AG04449 (cell line): ENCODE results near the gene NR2F6.
A peak's percentile ranks its signal among the peaks of the same experiment; 100 is the strongest.

Source experiments
- CTCF ChIA-PET: fragments of 350-600 bp; formaldehyde crosslinking; extraction: SDS; loops from one replicate; lab custom pipeline; 2021; ENCODE audit warnings: antibody characterized with exemption; lab: Yijun Ruan, JAX
- POLR2A ChIA-PET: fragments of 400-600, 350-600 bp; formaldehyde crosslinking; extraction: SDS; loops from one replicate; lab custom pipeline; 2020; ENCODE audit warnings: antibody characterized with exemption, inconsistent platforms; lab: Yijun Ruan, JAX
- DNase-seq: peaks from one replicate; pipeline ENCODE4 v3.0.0-alpha.2; 2010; ENCODE audit warnings: low read depth, low spot score
- H3K4me3 ChIP-seq: 2 replicates; pipeline ENCODE4 v1.5.1; 2011; ENCODE audit warnings: low read depth, mild to moderate bottlenecking, control low read depth, low read length
- CTCF ChIP-seq: IDR thresholded peaks from one replicate; pipeline ENCODE4 v1.5.1; 2011; ENCODE audit warnings: mild to moderate bottlenecking, moderate library complexity, low read length, control low read depth, inconsistent platforms; ENCODE audit not compliant: insufficient read depth; ENCODE audit errors: missing control alignments

NR2F6 gene

GRCh38 chr19:17236811-17237543 is 8.7 kb downstream of the NR2F6 start:
- TF ChIP-seq CTCF = no peak
- ChIA-PET CTCF (interaction anchor here (0.6 to 3.9 kb wide), 3 partner anchors 11 to 171 kb away, joined by 4 to 25 read pairs (median 6); partner anchors contain the start of gene OCEL1), POLR2A (interaction anchor here (1.3 kb wide), 1 partner anchor 11 kb away, joined by 4 read pairs; the partner anchor contains the start of gene OCEL1)
- no peak for DNase-seq
- no peak overlapping the region for H3K4me3 ChIP-seq

DNA sequence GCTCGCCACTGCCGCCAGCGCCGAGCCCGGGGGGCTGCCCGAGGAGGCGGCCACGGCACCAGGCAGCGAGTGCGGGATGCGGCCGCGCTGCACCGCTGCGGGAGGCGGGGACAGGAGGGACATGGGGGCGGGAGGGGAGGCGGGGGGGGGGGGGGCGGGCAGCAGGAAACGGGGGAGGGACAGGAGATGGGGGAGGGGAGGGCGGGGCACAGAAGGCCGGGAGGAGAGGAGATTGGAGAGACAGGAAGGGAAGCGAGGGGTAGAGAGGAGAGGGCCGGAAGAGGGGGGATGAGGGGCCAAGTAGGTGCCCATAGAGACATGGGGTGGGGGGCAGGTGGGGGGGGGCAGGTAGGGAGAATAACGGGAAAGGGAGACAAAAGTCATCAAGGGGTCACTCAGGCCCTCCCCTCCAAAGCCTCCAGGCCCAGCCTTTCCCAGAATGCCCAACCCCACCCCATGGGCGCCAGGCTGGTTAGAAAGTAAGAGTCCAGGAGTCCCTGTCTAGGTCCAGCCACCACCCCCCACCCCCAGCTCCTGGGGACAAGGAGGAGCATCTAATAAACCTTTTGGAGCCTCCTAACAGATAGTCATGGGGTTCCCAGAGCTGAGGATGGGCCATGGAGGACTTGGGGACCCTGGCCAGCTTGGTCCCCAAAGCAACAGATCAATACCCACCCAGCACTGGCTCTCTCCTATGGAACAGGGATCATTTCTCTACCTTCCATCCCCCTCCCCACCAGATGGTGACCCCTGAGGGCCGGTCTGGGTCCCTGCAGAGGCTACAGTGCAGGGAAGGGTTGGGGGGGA is 9.5 kb downstream of the NR2F6 start:
- ChIA-PET CTCF (interaction anchor here (1.0 to 3.9 kb wide), 11 partner anchors 8 to 171 kb away, joined by 3 to 25 read pairs (median 5); partner anchors contain the start of genes OCEL1, USE1 and USHBP1), POLR2A (interaction anchor here (0.9 to 1.3 kb wide), 3 partner anchors 10 to 21 kb away, joined by 4 to 12 read pairs (median 4); partner anchors contain the start of genes OCEL1 and USE1)
- peak overlapping the region; percentile 59 for H3K4me3 ChIP-seq
- TF ChIP-seq CTCF = no peak
- DNase-seq = no peak

DNA sequence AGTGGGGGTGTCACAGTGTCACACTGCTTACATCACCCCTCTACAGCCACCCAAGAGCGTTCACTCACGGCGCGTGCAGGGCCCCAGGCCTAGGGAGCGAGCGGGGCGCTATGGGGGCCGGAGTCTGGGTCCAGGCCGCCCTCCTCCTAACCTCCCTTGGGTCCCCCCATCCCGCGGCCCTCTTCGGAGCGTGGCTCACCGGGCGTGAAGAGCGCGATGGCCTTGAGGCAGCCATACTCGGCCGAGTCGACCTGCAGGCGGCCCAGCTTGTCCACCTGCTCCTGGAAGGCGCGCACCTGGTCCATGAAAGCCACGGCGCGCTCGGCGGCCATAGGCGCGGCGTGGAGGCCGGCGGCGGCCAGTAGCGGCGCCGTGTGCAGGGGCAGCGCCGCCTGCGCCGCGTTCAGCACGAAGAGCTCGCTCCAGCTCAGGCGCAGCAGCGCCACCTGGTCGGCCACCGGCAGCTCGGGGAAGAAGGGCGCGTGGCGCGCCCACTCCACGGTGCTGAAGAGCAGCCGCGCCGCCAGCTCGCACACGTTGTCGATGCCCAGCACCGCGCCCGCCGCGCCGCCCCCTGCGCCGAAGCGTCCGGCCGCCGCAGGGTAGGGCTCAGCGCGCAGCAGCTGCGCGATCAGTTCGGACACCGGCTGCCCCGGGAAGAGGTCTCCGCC is 10.3 kb downstream of the NR2F6 start:
- peak overlapping the region; percentile 59 for H3K4me3 ChIP-seq
- peak; percentile 69 for TF ChIP-seq CTCF
- ChIA-PET CTCF (interaction anchor here (1.0 to 3.9 kb wide), 11 partner anchors 9 to 170 kb away, joined by 3 to 25 read pairs (median 4); partner anchors contain the start of genes OCEL1, USE1 and USHBP1), POLR2A (interaction anchor here (0.9 to 1.3 kb wide), 3 partner anchors 9 to 31 kb away, joined by 3 to 12 read pairs (median 4); partner anchors contain the start of genes OCEL1 and USE1)
- no peak for DNase-seq

- no peak for TF ChIP-seq CTCF
- no peak for DNase-seq
- H3K4me3 ChIP-seq = peak overlapping the region; percentile 59
- ChIA-PET CTCF (interaction anchor here (1.0 to 3.9 kb wide), 10 partner anchors 9 to 170 kb away, joined by 3 to 25 read pairs (median 4); partner anchors contain the start of genes OCEL1, USE1 and USHBP1), POLR2A (interaction anchor here (0.8 to 1.3 kb wide), 4 partner anchors 8 to 32 kb away, joined by 3 to 12 read pairs (median 4); partner anchors contain the start of genes OCEL1 and USE1)
Measured at GRCh38 chr19:17234911-17235299, 10.8 kb downstream of the NR2F6 start.

- no peak for TF ChIP-seq CTCF
- ChIA-PET CTCF (interaction anchor here (0.7 kb wide), 1 partner anchor 28 kb away, joined by 3 read pairs; no protein-coding TSS in a partner anchor), POLR2A (no interaction called here)
- no peak for DNase-seq
- H3K4me3 ChIP-seq = no peak overlapping the region
Measured at GRCh38 chr19:17232258-17232657, 13.5 kb downstream of the NR2F6 start.
